Activated B cell treated with CpG ODN at 0.5 μM for 24 hours (primary cell): ENCODE data around the gene GATA1. TPM values are rescaled to one million over a fixed set of nuclear protein-coding genes. Genes with fewer than 3 reads are reported as not detected.
"Not testable (repeated sequence)": the region's sequence is repeated elsewhere in the genome, so short reads cannot be mapped to it uniquely, and the experiment has no call there.

Source experiments
- ATAC-seq: fragments of 200-7000 bp; cut with Tn5 transposase; one replicate; pipeline ENCODE4 v1.10.0; 2021; ENCODE audit warnings: low read depth, mild to moderate bottlenecking, moderate library complexity
- CTCF ChIA-PET: fragments of 350-600 bp; sonication (Branson Sonifier 250); formaldehyde crosslinking; loops from one replicate; lab custom pipeline; 2021; ENCODE audit warnings: antibody characterized with exemption; lab: Charles Lee
- POLR2A ChIA-PET: fragments of 350-600 bp; sonication (Branson Sonifier 250); formaldehyde crosslinking; loops from one replicate; lab custom pipeline; 2021; ENCODE audit warnings: antibody characterized with exemption; lab: Charles Lee
- DNase-seq: peaks from one replicate; pipeline ENCODE4 v3.0.0; 2022
- H3K27ac Mint-ChIP-seq: one replicate; pipeline ENCODE4 v1.8.0; 2020; ENCODE audit warnings: mixed read lengths
- H3K27me3 Mint-ChIP-seq: one replicate; pipeline ENCODE4 v1.8.0; 2021; ENCODE audit warnings: mixed read lengths
- H3K36me3 Mint-ChIP-seq: one replicate; pipeline ENCODE4 v1.8.0; 2021; ENCODE audit warnings: low read depth, mixed read lengths
- H3K4me1 Mint-ChIP-seq: one replicate; pipeline ENCODE4 v1.8.0; 2021; ENCODE audit warnings: mixed read lengths
- H3K4me3 Mint-ChIP-seq: one replicate; pipeline ENCODE4 v1.8.0; 2020; ENCODE audit warnings: mild to moderate bottlenecking, mixed read lengths
- H3K9me3 Mint-ChIP-seq: one replicate; pipeline ENCODE4 v1.8.0; 2020; ENCODE audit warnings: mixed read lengths
- CTCF ChIP-seq: fragments of 200-600 bp; IDR thresholded peaks from one replicate; pipeline ENCODE4 v1.8.0; 2022; ENCODE audit warnings: antibody characterized with exemption, mild to moderate bottlenecking
- intact Hi-C: fragments of 100-400 bp; cut with micrococcal nuclease; formaldehyde crosslinking; loops from one replicate; pipeline ENCODE4 v1.15.1; 2024
- total RNA-seq: library from RNA; stranded (reverse); gene quantifications from 2 replicates; pipeline ENCODE4 v1.2.3, GENCODE V29; 2022

GATA1 gene
- total RNA-seq, 1 donor from 2014 or later, result not detected

- H3K4me1 Mint-ChIP-seq, result no peaks in the 10 kb centered on the region
Measured at GRCh38 chrX:48818098-48818497, 31.7 kb downstream of the GATA1 start.

GRCh38 chrX:48818866-48819265 lies 32.5 kb downstream of the GATA1 start:
- intact Hi-C loops, result no loop called here

More at GRCh38 chrX:48818098-48818497, 31.7 kb downstream of the GATA1 start:
- intact Hi-C loops, result no loop called here
- POLR2A ChIA-PET, result no interaction called here
- Mint-ChIP-seq H3K36me3 (peaks cover 53% of the 10 kb centered on the region), H3K9me3 (no peaks in the 10 kb centered on the region), H3K27ac (no peak overlapping the region), H3K4me3 (no peak overlapping the region), H3K27me3 (no peaks in the 10 kb centered on the region)
- CTCF ChIA-PET, result no interaction called here
- DNase-seq, result no peak
- no peak for ATAC-seq
- no peak for TF ChIP-seq CTCF

GRCh38 chrX:48819394-48819793 lies 33.0 kb downstream of the GATA1 start:
- intact Hi-C loops, H3K27ac Mint-ChIP-seq, H3K4me1 Mint-ChIP-seq, H3K4me3 Mint-ChIP-seq, H3K9me3 Mint-ChIP-seq, POLR2A ChIA-PET, DNase-seq, CTCF ChIA-PET, H3K27me3 Mint-ChIP-seq, ATAC-seq: not testable (repeated sequence)
- peaks cover 48% of the 10 kb centered on the region for H3K36me3 Mint-ChIP-seq

More at GRCh38 chrX:48818866-48819265, 32.5 kb downstream of the GATA1 start:
- peaks cover 52% of the 10 kb centered on the region for H3K36me3 Mint-ChIP-seq
- H3K9me3 Mint-ChIP-seq, result no peaks in the 10 kb centered on the region
- POLR2A ChIA-PET, result no interaction called here
- ATAC-seq, result no peak
- no peak overlapping the region for H3K27ac Mint-ChIP-seq
- H3K27me3 Mint-ChIP-seq, result no peaks in the 10 kb centered on the region
- H3K4me1 Mint-ChIP-seq, result no peaks in the 10 kb centered on the region
- TF ChIP-seq CTCF, result no peak
- no peak for DNase-seq
- H3K4me3 Mint-ChIP-seq, result no peak overlapping the region
- CTCF ChIA-PET, result no interaction called here

- Mint-ChIP-seq H3K4me1 (peaks cover 7% of the 10 kb centered on the region), H3K36me3 (peaks cover 42% of the 10 kb centered on the region), H3K27ac (no peak overlapping the region), H3K27me3 (peaks cover 8% of the 10 kb centered on the region), H3K4me3 (no peak overlapping the region), H3K9me3 (no peaks in the 10 kb centered on the region)
- ATAC-seq, result no peak
- intact Hi-C loops, result loop anchor here (5.0 kb wide), 1 partner anchor 124 kb away; no protein-coding TSS in a partner anchor
- ChIA-PET CTCF (no interaction called here), POLR2A (no interaction called here)
- no peak for DNase-seq
- no peak for TF ChIP-seq CTCF
Measured at GRCh38 chrX:48823053-48823452, 36.7 kb downstream of the GATA1 start.

- H3K27me3 Mint-ChIP-seq, result peaks cover 14% of the 10 kb centered on the region
- POLR2A ChIA-PET, result no interaction called here
- H3K9me3 Mint-ChIP-seq, result no peaks in the 10 kb centered on the region
- no peak for ATAC-seq
- peaks cover 33% of the 10 kb centered on the region for H3K36me3 Mint-ChIP-seq
- TF ChIP-seq CTCF, result no peak
- no peak for DNase-seq
- H3K4me3 Mint-ChIP-seq, result no peak overlapping the region
- CTCF ChIA-PET, result no interaction called here
- peaks cover 7% of the 10 kb centered on the region for H3K4me1 Mint-ChIP-seq
- no peak overlapping the region for H3K27ac Mint-ChIP-seq
- intact Hi-C loops, result loop anchor here (5.0 kb wide), 1 partner anchor 123 kb away; no protein-coding TSS in a partner anchor
Measured at GRCh38 chrX:48824066-48824465, 37.7 kb downstream of the GATA1 start.
